ENCODE measurements around the gene PIANP.

Gene PIANP

DNA sequence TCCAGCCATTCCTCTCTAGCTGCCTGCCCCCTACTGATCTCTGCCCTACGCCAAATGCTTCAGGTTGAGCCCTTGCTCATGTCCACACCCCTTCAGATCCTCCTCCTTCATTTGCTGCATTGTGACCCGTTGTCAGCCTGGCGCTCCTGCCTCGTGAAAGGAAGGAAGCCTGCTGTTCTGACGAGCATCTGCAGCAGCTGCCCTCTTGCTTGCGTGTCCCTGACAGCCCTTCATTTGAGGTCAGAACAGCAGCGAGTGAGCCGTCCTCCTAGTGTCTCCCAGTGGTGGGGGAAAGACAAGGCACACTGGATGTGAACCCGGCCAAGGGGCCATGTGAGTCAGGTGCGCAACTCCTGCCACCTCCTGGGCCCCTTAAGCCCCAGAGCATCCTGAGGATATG, 3.0 kb upstream of the PIANP start:
- DNase-seq = no peak

DNA sequence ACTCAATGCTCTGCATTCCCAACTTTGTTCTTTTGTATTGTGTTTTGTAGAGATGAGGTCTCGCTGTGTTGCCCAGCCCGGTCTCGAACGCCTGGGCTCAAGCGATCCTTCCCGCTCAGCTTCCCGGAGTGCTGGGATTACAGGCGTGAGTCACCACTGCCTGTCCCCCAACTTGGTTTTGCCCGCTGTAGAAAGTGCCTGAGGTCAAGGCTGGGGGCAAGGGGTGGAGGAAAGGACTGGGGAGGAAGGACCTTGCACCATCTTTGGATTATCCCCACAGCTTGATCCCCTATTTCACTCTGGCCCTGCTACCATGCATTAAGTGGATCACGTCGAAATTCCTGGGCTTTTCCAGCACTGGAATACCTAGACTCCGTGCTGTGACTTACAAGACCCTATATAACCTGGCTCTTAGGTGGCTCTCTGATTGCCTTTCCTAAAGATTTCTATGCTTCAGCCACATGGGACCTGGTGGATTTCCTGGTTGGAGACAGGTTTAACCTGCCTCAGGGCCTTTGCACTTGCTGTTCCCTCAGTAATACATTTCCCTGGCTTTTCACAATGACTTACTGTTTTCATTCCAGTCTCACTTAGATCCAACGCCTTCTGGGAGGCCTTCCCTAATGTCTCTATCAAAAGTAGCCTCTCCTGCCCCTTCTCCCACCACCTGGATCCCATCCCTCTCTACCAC, 608 bp upstream of the PIANP start:
- DNase-seq = no peak

DNA sequence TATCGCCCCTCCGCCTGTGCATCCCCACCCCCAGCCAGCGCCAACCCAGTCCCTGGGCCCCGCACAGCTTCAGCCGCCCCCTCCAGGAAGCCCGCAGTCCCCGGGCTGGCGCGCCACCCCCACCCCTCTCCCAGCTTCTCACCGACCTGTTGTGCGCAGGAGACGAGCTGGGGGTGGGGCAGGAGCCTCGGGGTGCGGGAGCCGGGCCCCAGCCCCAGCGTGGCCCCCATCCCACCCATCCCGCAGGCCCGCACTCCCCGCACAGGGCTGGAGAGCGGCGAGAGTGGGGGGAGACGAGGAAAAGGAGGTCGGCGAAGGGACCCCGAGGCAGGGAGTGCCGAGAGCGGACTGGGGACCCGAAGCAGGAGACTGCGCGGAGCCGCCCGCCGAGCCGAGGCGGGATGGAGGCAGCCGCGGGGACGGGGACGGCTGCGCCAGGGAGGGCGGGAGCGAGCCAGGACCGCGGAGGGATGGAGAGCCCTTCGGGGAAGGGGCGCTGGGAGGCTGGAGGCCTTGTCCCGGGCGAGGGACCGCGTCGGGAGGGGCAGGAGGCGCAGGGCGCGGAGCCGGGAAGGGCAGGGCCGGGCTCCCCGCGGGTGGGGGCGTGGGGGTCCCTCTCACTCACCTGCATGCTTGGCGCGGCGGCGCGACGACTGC, 498 bp downstream of the PIANP start:
- DNase-seq = peak in 1 of 2 donors; percentile 21

GRCh38 chr12:6699259-6699988, 1.2 kb downstream of the PIANP start:
- DNase-seq = no peak

- DNase-seq = no peak
Measured at GRCh38 chr12:6698352-6699046, 2.1 kb downstream of the PIANP start.

- no peak for DNase-seq
Measured at GRCh38 chr12:6697584-6698351, 2.8 kb downstream of the PIANP start.

DNA sequence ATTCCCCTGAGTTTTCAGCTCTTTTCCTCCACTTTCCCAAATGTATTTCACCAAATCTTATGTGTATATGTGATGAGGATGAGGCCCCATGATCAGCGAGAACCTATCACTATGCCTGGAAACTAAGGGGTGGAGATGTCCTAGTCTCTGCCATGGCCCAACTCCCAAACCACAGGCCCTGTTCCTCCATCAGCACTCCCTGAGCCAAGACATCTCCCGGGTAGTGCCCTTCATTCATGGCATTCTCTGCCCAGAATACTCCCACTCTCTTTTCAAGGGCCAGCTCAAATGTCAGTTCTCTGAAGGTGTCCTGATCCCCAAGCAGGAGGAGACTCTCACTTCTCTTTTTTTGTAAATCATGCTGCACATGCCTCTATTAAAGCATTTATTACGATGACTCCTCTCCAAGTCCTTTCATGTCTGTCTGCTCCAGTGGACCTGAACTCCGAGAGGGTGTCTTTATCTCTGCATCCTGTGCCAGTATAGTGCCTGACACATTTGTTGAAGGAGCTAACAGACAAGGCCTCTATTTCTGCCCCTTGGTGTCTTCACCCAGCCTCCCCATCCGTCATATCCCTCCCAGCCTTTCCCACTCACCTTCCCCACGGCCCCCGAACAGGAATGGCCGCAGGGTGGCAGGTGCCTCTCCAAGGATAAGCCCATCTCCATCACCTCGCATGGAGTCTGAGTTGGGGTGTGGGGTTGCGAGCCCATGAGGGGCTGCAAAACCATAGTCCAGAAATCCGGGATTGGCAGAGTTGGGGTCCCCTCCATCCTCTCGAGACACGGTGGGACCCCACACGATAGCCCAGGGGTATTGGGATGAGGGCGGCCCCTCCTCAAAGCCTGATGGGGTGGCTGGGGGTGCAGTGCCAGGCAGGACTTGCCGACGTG, 3.7 kb downstream of the PIANP start:
- no peak for DNase-seq

GRCh38 chr12:6695313-6696045, 5.1 kb downstream of the PIANP start:
- DNase-seq = no peak

- DNase-seq = no peak
Measured at GRCh38 chr12:6694701-6695100, 5.9 kb downstream of the PIANP start.

GRCh38 chr12:6693832-6694355, 6.7 kb downstream of the PIANP start:
- DNase-seq = no peak

GRCh38 chr12:6692888-6693287, 7.7 kb downstream of the PIANP start:
- DNase-seq = no peak

DNA sequence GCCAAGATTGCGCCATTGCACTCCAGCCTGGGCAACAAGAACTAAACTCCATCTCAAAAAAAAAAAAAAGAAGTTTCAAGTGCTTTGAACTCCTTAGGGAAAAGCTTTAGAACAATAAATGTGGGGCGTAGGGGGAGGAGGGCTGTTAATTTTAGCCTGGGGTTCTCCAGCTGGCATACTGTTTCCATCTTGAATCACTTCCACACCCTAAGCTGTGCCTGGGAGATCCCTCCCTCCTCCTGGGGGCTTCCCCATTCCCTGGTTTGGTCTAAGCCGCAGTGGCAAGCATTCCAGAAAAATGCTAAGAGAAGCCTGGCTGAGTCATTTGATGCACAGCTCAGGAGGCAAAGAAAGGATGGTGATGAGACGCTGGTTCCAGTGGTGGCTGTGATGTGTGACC, 9.1 kb downstream of the PIANP start:
- DNase-seq = no peak

DNA sequence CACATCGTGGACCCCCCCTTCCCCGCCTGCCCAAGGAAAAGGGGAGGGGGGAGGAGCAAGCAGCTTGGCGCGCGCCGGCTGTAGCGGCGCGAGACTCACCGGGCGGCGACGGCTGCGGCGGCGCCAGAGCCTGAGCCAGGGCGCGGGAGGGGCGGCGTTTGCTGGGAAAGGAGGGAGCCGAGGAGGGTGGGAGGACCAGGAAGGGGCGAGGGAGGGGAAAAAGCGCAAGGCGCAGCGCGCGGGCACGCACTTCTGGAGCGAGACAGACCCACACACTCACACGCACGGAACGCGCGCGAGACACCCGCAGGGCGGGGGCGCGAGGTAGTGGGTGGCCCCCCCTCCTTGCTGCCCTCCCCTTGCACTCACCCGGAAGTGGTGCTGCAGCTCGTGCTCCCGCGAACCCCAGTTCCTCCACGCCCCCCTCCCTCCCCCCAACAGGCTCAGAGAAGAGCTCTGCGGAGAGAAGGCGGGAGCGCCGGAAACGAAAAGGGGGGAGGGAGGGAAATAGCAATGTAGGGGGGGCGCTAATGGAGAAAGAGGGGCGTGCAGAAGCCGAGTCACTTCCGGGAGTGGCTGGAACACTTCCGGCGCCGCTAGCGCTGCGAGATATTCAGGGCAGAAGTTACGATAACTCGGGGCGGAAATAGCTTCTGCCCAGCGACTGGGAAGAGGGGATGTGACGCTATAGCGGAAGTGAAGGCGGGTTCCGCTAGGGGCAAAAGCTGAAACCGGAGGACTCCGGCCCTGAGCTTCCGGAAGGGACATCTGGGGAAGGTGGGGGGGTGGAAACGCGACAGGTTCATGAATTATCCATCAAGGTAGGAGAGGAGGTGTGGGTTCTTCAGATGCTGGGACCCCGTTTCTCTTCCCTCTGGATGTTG, 11.4 kb downstream of the PIANP start, which contains the start of gene ZNF384:
Gene ZNF384, minus strand, starts transcription at position 377 of the 884 bp plus-strand sequence. CDS start 9,855 bp downstream, outside the sequence.
- peak; percentile 92 to 96 for DNase-seq

GRCh38 chr12:6688543-6688998, 12.0 kb downstream of the PIANP start:
- no peak for DNase-seq

DNA sequence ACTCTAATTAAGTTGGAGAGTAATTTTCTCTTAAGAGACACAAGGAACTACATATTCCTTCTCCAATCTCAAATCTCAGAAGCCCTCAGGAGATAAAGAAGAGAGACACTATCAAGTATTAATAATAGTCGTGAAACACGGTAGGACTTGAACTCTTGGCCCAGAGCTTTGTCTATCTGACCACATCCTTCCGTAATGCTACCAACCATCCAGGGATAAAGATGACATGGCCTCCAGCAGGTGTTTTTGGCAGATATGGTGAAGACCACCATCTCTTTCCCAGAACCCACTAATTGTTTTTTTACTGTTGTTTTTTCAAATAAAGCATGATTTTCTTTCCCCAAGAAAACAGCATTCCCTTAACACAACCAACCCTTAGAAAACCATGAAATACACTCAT, 14.8 kb downstream of the PIANP start:
- DNase-seq = no peak

- peak; percentile 39 to 47 for DNase-seq
Measured at GRCh38 chr12:6684609-6685008, 16.0 kb downstream of the PIANP start.

DNA sequence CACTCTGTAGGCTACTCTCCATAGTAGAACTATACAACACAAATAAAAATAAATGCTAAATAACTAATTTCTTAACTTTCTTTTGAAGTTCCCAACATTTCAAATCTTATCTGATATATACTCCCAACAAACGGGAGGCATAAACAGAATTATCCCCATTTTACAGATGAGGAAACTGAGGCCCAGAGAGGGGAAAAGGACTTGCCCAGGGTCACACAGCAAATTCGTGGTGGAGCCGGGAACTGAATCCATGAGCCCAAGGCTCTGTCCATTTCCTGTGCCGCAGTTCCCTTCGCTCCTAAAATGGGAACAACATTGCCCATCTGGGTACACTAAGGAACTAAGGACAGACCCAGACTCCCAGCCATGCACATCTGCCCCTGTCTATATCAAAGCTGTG, 23.7 kb downstream of the PIANP start:
- DNase-seq = no peak

DNA sequence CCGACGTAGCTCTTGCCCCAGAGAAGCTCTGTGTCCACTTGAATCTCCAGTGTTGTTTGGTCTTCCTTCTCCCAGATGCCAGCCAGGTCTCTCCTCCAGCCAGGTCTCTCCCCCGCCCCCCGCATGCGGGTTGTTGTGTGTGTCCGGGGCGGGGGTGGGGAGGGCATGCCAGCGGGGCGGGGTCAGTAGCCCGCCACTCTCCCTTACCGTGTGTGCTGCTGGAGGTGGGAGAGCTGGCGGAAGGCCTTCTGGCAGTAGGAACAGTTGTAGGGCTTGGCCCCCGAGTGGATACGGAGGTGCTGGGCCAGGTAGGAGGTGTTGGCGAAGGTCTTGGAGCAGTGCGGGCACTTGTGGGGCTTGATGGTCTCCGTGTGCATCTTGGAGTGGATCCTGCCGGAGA, 28.5 kb downstream of the PIANP start:
- DNase-seq = no peak

- DNase-seq = no peak
Measured at GRCh38 chr12:6667559-6668210, 32.9 kb downstream of the PIANP start.
